Measurements from ENCODE around the gene PCNP. TPM values are rescaled to one million over a fixed set of nuclear protein-coding genes. Genes with fewer than 3 reads are reported as not detected.

The PCNP gene
- polyA plus RNA-seq, 1 donor (not counting 4 experiments of a cell fraction or from before 2014, with no cell fraction given): 97.8 TPM

DNA sequence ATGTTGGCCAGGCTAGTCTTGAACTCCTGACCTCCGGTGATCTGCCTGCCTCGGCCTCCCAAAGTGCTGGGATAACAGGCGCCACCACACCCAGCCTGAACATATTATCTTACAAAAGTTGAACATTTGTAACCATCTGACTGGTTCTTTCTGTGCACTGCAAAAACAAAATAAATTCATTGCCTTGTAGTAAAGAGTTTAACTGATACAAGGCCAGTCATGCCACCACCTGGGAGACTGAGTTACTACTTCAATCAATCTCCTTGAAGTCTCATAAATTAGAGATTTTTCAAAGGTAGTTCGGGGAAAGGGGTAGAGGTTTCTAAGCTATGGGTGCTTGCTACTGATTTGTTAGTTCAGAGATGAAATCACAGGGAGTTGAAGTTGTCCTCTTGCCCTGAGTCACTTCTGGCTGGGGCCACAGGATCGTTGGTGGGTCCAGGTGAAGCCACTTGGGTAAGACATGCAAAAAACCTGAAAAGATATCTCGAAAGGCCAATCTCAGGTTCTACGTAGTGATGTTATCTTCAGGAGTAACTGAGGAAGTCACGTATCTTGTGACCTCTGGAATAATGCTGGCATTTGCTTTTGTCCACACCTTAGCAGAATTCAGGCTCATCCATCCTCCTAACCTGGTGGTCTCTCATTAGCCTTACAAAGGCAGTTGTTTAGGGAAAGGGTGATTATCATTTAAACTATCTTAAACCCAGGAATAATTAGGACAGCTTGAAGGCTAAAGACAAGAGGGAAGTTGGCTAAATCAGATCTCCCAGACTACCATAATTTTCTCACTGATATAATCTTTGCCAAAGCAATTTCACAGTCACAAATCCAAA lies 69.2 kb downstream of the PCNP start:
- Histone ChIP-seq H3K4me2 (ENCODE audit: control insufficient read depth, extremely low read depth, insufficient read depth, low read depth, low read length) (no peak overlapping the region), H3K4me3 (ENCODE audit: control insufficient read depth in 2 of 3, extremely low read depth in 1 of 3, insufficient read depth in 2 of 3, low read depth in 1 of 3, low read length in 3 of 3) (no peak overlapping the region), H2AFZ (ENCODE audit: control insufficient read depth, low read length) (no peak overlapping the region), H3K79me2 (ENCODE audit: control insufficient read depth, insufficient read depth, low read length) (no peaks in the 10 kb centered on the region), H3K27me3 (ENCODE audit: control insufficient read depth, extremely low read depth, insufficient read depth, low read length) (no peaks in the 10 kb centered on the region), H3K36me3 (ENCODE audit: control insufficient read depth in 2 of 2, extremely low read depth in 1 of 2, insufficient read depth in 2 of 2, low read length in 2 of 2) (no peaks in the 10 kb centered on the region), H4K20me1 (ENCODE audit: control insufficient read depth, extremely low read depth, insufficient read depth, low read length) (no peaks in the 10 kb centered on the region), H3K27ac (ENCODE audit: control insufficient read depth, insufficient read depth, low read length) (no peak overlapping the region), H3K4me1 (ENCODE audit: control insufficient read depth, extremely low read depth, insufficient read depth, low read length) (peaks cover 29% of the 10 kb centered on the region), H3K9ac (ENCODE audit: control insufficient read depth, extremely low read depth, insufficient read depth, low read length) (no peak overlapping the region), H3K9me1 (ENCODE audit: control insufficient read depth, extremely low read depth, insufficient read depth, low read length) (no peaks in the 10 kb centered on the region), H3K9me3 (ENCODE audit: control insufficient read depth, low read depth, low read length) (no peaks in the 10 kb centered on the region)
- dilution Hi-C loops (cut with MboI; ENCODE audit: extremely low pct_ligation_motif_present, low sequenced_read_pairs): no loop called here
- DNase-seq (ENCODE audit: low read depth, low spot score) (no peak), FAIRE-seq (no peak)
- TF ChIP-seq, protein P1, sequence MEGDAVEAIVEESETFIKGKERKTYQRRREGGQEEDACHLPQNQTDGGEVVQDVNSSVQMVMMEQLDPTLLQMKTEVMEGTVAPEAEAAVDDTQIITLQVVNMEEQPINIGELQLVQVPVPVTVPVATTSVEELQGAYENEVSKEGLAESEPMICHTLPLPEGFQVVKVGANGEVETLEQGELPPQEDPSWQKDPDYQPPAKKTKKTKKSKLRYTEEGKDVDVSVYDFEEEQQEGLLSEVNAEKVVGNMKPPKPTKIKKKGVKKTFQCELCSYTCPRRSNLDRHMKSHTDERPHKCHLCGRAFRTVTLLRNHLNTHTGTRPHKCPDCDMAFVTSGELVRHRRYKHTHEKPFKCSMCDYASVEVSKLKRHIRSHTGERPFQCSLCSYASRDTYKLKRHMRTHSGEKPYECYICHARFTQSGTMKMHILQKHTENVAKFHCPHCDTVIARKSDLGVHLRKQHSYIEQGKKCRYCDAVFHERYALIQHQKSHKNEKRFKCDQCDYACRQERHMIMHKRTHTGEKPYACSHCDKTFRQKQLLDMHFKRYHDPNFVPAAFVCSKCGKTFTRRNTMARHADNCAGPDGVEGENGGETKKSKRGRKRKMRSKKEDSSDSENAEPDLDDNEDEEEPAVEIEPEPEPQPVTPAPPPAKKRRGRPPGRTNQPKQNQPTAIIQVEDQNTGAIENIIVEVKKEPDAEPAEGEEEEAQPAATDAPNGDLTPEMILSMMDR (optimal IDR thresholded peaks at IDR 0.05 in 1 of 3, IDR thresholded peaks at IDR 0.05 in 1 of 3, conservative IDR thresholded peaks at IDR 0.05 in 1 of 3; ENCODE audit: extremely low read depth in 1 of 3, insufficient read depth in 2 of 3, low read length in 3 of 3): no peak
- TF ChIP-seq EZH2 (IDR thresholded peaks at IDR 0.05; ENCODE audit: low read length): no peak

Small RNAs within 50 kb of the gene (small RNA-seq; reads per million reads assigned to genes)
- gene RF00019 (ENCODE audit: insufficient read length in 3 of 3, low read depth in 3 of 3, low replicate concordance in 1 of 3) (0 reads per million in 3 experiments), gene RNU6-1256P (ENCODE audit: insufficient read length in 3 of 3, low read depth in 3 of 3, low replicate concordance in 1 of 3) (0 reads per million in 3 experiments)

Other genes starting within 250 kb of the PCNP start
- gene SENP7, start 61.0 kb upstream of the PCNP start, polyA plus RNA-seq: 2.7 to 7.4 TPM (median 5.2 TPM) in 3 replicates
- 21.6 to 35.5 TPM (median 25.6 TPM) in 3 replicates for gene TRMT10C, start 12.3 kb upstream of the PCNP start, polyA plus RNA-seq
- 10.4 to 19.7 TPM (median 13.8 TPM) in 3 replicates for gene ZBTB11, start 103.0 kb downstream of the PCNP start, polyA plus RNA-seq
- gene RPL24, start 112.5 kb downstream of the PCNP start, polyA plus RNA-seq: 787 to 1,581 TPM (median 1,426 TPM) in 3 replicates
- gene CEP97, start 150.4 kb downstream of the PCNP start, polyA plus RNA-seq: 1.6 to 3.6 TPM (median 2.6 TPM) in 3 replicates
- gene NXPE3, start 205.0 kb downstream of the PCNP start, polyA plus RNA-seq: 15.8 to 19.9 TPM (median 16.8 TPM) in 3 replicates

Measured in keratinocyte (primary cell).